Epithelial cell of prostate (primary cell): ENCODE results near the gene AP3D1.

ENCODE experiments used
- DNase-seq: peaks from one replicate; pipeline ENCODE4 v3.0.0-alpha.2; 2011; ENCODE audit warnings: low read depth, low spot score
- H3K27ac ChIP-seq: fragments of 450-650 bp; 2 replicates; pipeline ENCODE4 v1.5.1; 2017; ENCODE audit warnings: mild to moderate bottlenecking

Gene AP3D1

GRCh38 chr19:2076526-2076944 lies 74.8 kb downstream of the AP3D1 start:
- H3K27ac ChIP-seq, result no peak overlapping the region

GRCh38 chr19:2072757-2073551 lies 78.4 kb downstream of the AP3D1 start:
- no peak overlapping the region for H3K27ac ChIP-seq
- no peak for DNase-seq

More at GRCh38 chr19:2076526-2076944, 74.8 kb downstream of the AP3D1 start:
- no peak for DNase-seq

GRCh38 chr19:2070986-2071673 lies 80.2 kb downstream of the AP3D1 start:
- H3K27ac ChIP-seq, result no peak overlapping the region
- no peak for DNase-seq

DNA sequence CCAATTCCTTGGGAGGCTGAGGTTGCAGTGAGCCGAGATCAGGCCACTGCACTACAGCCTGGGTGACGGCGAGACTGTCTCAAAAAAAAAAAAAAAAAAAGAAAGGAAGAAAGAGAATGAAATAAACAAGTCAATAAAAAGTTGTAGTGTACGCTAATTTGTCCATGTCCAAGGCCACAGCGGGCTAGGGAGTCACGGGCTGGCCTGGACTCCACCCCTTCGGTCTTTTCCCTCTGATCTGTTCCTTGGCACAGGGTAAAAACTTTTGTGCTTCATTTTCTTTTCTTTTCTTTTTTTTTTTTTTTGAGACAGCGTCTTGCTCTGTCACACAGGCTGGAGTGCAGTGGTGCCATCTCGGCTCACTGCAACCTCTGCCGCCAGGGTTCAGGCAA lies 80.9 kb downstream of the AP3D1 start:
- H3K27ac ChIP-seq, result no peak overlapping the region
- DNase-seq, result no peak

DNA sequence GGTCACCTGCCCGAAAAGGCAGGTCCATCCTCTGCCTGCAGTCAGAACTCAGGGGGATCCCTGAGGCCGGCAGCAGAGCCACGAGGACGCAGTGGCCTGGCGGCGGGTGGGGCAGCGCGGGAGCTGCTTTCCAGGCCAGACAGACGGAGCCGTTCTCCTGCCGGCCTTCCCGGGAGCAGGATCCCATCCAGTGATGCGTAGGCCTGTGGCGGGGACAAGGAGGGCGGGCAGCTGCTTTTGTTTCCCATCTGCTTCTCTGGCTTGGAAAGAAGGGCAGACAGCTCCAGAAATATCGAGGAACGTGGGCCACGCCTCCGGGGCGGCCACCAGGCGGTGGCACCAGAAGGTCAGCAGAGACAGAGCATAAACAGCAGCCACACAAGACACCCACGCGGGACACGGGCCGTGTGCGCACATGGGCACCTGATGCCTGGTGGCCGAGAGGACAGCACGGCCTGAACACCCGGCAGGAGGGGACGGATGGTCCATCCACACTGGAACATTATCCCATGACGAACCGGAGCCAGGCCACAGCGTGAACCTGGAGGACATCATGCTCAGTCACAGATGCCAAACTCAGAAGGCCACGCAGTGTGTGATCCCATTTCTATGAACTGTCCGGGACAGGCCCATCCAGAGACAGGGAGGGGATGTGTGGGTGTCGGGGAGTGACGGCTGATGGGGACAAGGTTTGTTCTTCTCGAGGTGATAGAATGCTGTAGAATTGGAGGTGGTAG lies 86.4 kb downstream of the AP3D1 start:
- DNase-seq, result no peak
- no peak overlapping the region for H3K27ac ChIP-seq

DNA sequence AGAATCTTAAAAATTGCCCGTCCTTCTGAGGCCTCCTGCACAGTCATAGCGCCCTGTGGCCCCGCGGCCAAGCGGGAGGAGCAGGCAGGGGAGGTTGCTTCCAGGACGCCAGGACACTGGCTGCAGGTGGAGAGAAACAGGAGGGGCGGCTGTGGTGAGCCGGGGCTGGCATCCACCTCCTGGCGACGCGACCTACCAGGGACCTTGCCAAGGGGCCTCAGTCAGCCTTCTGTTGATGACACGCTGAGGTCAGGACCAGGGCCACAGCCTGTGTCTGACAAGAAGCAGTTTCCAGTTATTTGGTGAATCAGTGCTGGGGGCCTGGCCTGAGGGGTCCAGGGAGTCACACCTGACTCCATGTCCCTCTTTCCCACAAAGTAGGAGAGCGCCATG lies 87.0 kb downstream of the AP3D1 start:
- H3K27ac ChIP-seq, result no peak overlapping the region
- DNase-seq, result no peak

GRCh38 chr19:2063824-2064223 lies 87.5 kb downstream of the AP3D1 start:
- no peak for DNase-seq
- no peak overlapping the region for H3K27ac ChIP-seq

GRCh38 chr19:2062770-2063169 lies 88.6 kb downstream of the AP3D1 start:
- DNase-seq, result no peak
- H3K27ac ChIP-seq, result no peak overlapping the region

GRCh38 chr19:2062389-2062729 lies 89.0 kb downstream of the AP3D1 start:
- H3K27ac ChIP-seq, result no peak overlapping the region
- no peak for DNase-seq

GRCh38 chr19:2061495-2062388 lies 89.6 kb downstream of the AP3D1 start:
- peak; percentile 80 for DNase-seq

DNA sequence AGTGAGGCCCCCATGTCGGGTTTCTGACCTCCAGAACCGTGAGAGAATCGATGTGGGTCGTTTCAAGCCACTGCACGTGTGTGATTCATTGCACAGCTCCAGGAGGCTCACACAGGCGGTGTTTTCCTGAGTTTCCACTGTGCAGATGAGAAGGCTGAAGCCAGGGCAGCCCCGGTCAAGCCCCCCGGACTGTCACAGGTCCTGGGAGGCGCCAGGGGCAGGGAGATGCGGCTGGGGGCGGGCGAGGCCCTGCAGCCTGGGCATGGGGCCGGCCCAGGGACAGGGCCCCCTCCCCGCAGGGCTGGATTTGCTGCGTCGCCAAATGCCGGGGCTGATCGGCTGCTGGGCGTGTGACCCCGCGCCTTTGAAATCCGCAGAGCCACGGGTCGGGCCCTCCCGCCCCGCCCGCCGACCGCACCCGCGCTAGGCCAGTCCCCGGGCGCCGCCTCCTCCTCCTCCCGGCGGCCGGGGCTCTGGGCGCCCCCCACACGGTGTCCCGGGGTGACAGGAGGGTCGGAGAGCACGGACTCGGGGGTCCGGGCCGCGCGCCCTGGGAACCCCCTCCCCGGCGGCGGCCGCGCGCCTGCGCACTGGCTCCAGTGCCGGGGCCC lies 90.4 kb downstream of the AP3D1 start:
- DNase-seq, result no peak
- peak overlapping the region; percentile 98 for H3K27ac ChIP-seq

More at GRCh38 chr19:2061495-2062388, 89.6 kb downstream of the AP3D1 start:
- H3K27ac ChIP-seq, result peak overlapping the region; percentile 98

- peak overlapping the region; percentile 98 for H3K27ac ChIP-seq
- no peak for DNase-seq
These were observed 91.8 kb downstream of the AP3D1 start for GRCh38 chr19:2059422-2060201.

GRCh38 chr19:2058570-2059421 lies 92.6 kb downstream of the AP3D1 start:
- H3K27ac ChIP-seq, result peak overlapping the region; percentile 98
- no peak for DNase-seq

DNA sequence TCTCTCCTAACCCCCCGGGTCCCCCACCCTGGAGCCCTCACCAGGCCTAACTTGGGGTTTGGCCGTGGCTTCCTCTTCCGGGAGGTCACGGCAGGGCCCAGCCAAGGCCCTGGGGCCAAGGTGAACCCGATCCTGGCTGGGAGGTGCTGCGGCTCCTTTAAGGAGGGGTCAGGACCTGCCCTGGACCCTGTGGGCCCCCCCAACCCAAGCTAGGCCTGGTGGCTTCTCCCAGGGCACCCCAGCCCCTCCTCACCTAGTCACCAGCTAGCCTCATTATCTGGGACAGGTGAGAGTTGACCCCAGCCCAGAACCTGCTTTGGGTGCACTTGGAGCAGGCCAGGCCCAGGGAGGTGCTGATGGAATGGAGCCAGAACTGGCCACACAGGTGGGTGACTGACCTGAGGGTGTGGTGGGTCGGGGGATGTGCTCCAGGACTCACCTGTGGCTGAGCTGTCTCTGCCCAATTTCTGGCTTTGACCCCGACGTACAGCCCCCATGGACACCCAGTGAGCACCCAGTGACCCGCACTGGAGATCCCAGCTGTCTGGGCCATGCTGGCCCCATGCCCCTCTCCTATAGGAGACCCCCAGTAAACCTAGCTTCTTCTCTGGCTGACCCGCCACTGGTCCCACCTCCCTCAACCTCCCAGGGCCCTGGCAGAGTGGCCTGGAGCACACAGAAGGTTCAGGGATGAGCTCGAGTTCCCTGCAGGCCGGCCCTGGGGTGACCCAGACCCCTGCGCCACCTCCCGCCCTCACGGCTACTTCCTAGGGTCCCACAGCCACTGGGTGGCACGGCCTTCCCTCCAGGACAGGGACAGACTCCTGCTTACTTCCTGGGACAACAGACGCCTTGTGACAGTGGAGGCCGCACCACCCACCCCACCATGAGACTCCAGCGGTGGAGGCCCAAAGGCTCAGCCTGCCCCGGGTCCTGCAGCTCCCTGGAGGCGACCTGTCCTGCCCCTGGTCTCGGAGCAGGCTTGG lies 93.6 kb downstream of the AP3D1 start:
- no peak for DNase-seq
- peak overlapping the region; percentile 98 for H3K27ac ChIP-seq

DNA sequence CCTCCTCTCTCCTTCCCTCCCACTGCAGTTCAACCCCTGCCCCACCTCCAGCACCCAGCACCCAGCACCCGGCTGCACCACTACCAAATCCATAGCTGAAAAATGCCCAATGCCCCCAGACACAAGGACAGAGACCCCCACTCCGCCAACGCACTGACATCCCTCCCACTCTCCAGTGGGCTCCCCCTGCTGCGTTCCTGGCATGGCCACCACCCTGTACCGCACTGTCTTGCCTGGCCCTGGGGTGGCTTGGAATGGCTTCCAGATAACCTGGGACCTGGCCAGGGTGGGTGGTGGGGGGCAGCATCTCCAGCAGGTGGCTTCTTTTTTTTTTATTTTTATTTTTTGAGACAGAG lies 94.6 kb downstream of the AP3D1 start:
- no peak for DNase-seq
- peak overlapping the region; percentile 98 for H3K27ac ChIP-seq

DNA sequence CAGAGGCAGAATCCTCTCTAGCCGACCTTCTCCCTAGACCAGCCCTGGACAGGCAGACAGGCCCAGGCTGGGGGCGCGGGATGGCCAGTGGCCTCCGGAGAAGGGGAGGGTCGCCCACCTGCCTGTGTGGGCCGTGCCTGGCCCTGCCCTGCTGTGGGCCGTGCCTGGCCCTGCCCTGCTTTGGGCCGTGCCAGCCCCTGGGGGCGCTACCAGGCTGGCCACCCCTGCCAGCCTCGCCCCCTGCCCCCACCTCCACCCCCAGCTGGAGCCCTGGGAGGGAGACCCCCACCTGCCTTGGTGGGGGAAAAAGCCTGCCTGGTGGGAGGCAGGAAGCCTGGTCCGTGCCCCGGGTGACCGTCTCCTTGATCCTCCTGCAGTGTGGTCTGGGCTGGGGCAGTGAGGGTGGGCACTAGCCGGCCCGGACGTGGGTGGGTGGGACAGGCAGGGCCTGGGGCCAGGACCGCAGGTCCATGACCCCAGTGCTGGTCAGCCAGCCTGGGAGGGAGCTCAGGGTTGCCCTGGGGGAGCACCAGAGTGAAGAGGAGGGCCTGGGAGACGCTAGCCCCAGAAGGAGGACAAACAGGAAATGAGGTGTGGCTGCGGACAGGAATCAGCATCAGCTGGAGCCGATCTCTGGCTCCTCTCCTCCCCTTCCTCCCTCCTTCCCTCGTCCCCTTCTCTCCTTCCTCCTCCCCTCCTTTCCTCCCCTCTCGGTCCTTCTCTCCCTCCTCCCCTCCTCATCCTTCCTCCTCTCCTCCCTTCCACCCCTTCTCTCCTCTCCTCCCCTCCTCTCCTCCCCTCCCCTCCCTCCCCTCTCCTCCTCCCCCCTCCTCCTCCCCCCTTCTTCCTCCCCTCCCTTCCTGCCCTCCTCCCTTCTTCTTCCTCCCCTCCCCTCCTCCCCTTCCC lies 95.2 kb downstream of the AP3D1 start:
- H3K27ac ChIP-seq, result peak overlapping the region; percentile 98
- DNase-seq, result no peak
